GM19099 (cell line): ENCODE data around the gene ASB10.

Experiments
- POLR2A ChIP-seq: IDR thresholded peaks from 3 replicates; pipeline ENCODE4 v1.6.1; 2011; ENCODE audit warnings: low read depth; ENCODE audit not compliant: insufficient read length; ENCODE audit errors: extremely low read depth

Gene ASB10

GRCh38 chr7:151223728-151224127 is 36.7 kb upstream of the ASB10 start:
- TF ChIP-seq POLR2A, result no peak

GRCh38 chr7:151218170-151218569 is 31.1 kb upstream of the ASB10 start:
- TF ChIP-seq POLR2A, result no peak

GRCh38 chr7:151215396-151215795 is 28.3 kb upstream of the ASB10 start:
- no peak for TF ChIP-seq POLR2A

GRCh38 chr7:151213826-151214225 is 26.8 kb upstream of the ASB10 start:
- TF ChIP-seq POLR2A, result no peak

DNA sequence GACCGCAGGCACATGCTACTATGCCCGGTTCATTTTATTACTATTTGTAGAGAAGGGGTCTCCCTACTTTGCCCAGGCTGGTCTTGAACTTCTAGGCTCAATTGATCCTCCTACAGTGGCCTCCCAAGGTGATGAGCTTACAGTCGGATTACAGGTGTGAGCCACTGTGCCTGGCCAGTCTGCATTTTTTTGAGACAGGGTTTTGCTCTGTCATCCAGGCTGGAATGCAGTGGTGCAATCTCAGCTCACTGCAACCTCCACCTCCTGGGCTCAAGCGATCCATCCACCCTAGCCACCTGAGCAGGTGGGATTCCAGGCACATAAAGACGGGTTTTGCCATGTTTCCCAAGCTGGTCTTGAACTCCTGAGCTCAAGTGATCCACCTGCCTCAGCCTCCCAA is 25.6 kb upstream of the ASB10 start:
- no peak for TF ChIP-seq POLR2A

DNA sequence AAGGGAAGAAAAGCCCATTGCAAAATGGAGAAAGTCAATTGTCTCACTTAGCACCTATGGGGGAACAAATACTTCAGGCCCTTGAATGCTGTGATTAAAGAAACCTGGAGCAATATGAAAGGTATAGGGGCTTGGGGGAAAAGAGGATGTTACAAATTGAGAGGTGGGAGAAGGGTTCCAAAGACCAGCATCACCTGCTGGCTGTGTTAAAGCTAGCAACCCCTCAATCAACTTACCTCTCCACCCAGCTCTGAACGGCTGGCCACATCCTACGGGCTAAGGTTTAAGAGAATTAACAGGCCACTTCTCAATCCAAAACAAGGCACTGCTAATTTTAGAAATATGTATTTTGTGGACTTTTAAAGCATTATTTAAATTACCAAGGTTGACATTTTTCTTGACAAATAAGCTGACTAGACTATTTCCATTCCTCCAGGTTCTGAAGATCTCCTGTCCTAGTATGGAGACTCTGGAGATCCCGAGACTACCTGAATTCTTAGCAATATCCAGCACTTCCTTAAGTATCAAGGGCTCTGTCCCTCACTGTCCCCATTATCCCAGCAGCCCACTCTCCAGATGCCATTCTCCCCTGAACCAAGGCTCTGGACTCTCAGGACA is 24.2 kb upstream of the ASB10 start:
- no peak for TF ChIP-seq POLR2A

DNA sequence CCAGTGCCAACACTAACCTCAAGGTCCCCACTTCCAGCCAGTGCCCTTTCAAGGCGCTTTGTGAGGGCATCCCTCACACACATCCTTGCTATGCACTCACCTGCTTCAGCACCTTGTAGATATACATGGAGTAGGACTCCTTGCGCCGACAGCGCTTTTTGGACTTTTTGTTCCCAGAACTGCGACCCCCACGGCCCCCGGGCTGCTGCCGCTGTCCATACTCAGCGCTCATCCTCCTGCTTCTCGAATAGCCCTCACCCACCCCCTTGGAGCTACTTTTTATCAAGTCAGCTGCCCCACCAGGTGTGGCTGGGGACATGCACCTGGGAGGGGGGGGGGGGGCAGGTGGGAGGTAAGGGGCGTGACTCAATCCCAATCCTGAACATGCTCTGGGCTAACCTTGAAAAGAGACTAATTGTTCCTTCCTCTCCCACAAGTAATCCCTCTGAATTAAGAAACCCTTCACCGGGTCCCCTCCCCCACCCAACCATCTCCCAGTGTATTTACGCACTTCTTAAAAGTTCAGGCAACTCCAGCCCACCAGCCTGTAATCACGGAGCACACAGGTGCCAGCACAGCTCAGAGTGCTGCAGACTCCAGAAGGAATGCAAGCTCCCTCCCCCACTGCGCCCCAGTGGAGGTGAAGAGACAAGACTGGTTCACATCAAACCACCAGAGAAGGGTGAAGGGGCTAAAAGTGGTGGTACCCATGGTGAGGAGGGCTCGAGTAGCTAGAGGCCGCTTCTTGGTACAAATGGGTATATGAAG is 23.2 kb upstream of the ASB10 start, which contains the start of gene H2BK1:
H2BK1 (minus strand) TSS at position 402 of the 768 bp plus-strand sequence; CDS start at position 232, 170 bp downstream.
- TF ChIP-seq POLR2A, result no peak

GRCh38 chr7:151209588-151209987 is 22.5 kb upstream of the ASB10 start:
- no peak for TF ChIP-seq POLR2A

- TF ChIP-seq POLR2A, result no peak
Observed at GRCh38 chr7:151208253-151208862, 21.3 kb upstream of the ASB10 start.

DNA sequence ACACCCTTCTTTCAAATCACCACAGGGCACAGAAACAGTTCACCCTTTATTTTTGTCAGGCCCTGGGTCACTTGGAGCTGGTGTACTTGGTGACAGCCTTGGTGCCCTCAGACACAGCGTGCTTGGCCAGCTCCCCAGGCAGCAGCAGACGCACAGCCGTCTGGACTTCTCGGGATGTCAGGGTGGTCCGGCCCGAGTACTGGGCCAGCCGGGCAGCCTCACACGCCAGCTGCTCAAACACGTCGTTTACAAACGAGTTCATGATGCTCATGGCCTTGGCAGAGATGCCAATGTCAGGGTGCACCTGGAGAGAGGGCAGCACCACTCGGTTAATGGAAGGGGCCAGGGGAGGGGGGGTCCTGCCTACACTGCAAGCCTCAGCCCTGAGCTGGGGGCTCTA is 20.8 kb upstream of the ASB10 start:
- no peak for TF ChIP-seq POLR2A

GRCh38 chr7:151207315-151207714 is 20.3 kb upstream of the ASB10 start:
- no peak for TF ChIP-seq POLR2A

DNA sequence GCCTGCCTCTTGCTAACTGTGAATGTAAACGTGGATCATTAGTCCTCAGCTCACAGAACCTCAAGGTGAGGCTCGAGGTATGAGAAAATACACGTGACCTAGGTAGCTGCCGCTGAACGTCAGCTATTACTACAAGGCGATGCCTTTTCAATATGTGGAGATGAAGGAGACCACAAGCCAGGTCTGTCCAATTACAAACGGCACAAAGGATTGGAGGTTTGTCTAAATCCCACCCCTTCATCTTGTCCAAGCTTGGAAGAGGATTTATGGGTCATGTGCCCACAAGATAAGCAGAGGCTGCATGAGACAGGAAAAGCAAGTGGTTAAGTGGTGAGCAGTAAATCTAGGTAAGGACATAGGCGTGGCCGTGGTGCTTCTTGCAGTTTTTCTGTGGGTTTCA is 19.9 kb upstream of the ASB10 start:
- no peak for TF ChIP-seq POLR2A

- no peak for TF ChIP-seq POLR2A
Observed at GRCh38 chr7:151205730-151206129, 18.7 kb upstream of the ASB10 start.

DNA sequence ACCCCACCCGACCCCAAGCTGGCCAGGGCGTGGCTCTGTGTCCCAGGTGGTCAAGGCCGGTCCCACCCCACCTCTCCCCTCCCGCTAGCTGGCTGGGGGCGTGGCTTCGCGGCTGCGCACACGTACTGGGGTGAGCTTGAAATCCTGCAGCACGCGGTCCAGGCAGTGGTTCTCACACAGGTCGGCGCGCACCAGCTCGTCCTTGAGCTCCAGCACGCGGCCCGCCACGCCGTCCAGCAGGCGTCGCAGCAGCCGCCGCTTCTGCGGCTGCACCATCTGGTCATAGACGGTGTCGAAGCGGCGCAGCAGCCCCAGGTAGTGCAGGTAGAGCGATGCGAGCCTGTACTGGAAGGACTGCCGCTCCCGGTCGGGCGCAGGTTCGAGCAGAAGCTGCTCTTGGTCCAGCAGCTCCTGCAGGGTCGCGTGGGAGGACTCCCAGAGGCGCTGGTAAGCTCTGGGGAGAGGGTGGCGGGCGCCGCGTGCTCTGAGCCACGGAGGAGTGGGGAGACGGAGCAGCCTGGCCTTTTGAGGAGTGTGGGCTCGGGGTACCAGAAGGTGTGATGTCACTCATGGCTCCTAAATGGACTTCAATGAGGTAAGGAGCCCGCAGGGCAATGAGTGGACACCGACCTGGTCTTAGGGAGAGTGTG is 17.5 kb upstream of the ASB10 start:
- no peak for TF ChIP-seq POLR2A

DNA sequence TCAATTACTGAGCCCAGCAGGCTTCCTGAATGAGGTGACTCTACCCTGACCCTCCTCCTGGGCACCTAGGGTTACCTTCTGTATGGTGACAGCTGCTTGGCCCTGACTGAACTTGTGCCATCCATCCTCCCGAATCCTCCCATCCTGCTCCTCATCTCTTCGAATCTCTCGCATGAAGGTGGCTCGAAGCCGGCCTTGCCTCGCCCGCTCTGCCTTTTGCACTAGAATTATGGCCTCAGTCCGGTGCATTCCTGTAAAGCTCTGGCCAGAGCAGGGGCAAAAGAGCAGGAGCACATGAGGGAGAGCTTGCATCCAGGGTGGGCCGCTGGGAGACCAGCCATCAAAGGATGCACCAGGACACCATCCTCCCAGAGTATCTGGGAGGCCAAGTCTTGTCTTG is 15.8 kb upstream of the ASB10 start:
- no peak for TF ChIP-seq POLR2A
